HepG2 (cell line): ENCODE data around the gene MAPK11. TPM values are rescaled to one million over a fixed set of nuclear protein-coding genes. Genes with fewer than 3 reads are reported as not detected.

Experiments used
- ATAC-seq: fragments of 200-7000 bp; cut with Tn5 transposase; 3 replicates; pipeline ENCODE4 v1.9.1; 2020; ENCODE audit warnings: mild to moderate bottlenecking, moderate library complexity
- BruUV-seq: library from RNA; stranded (reverse); fragments of 400-500 nt; replicated peaks from 2 replicates; lab custom pipeline; 2021; lab: Mats Ljungman, UMichigan
- CTCF ChIA-PET: fragments of 300-600 bp; formaldehyde crosslinking; extraction: SDS; loops from one replicate; lab custom pipeline; 2021; ENCODE audit warnings: low total read pairs, inconsistent platforms, low intra/inter-chr PET ratio; lab: Yijun Ruan, JAX
- POLR2A ChIA-PET: fragments of 350-600 bp; sonication (Branson Sonifier 250); formaldehyde crosslinking; loops from one replicate; lab custom pipeline; 2020; ENCODE audit warnings: antibody characterized with exemption, inconsistent platforms; lab: Yijun Ruan, JAX
- DNase-seq: peaks from one replicate; pipeline ENCODE4 v3.0.0-alpha.2; 2015; ENCODE audit warnings: low spot score
- FAIRE-seq: peaks from 3 replicates; lab custom pipeline; 2011; peaks lifted over from hg19 to GRCh38; lab: Jason Lieb, UNC
- H2AFZ ChIP-seq: one replicate; pipeline ENCODE4 v1.6.1; 2011; ENCODE audit warnings: low read length, inconsistent platforms
- H3K27ac ChIP-seq: fragments of 300-600 bp; 3 replicates; pipeline ENCODE4 v1.8.0; 2011; ENCODE audit warnings: mixed run types, mild to moderate bottlenecking, mixed read lengths, low read length, inconsistent platforms; ENCODE audit not compliant: insufficient read depth; ENCODE audit errors: extremely low read length
- H3K27me3 ChIP-seq, 2 experiments: fragments of 200-600 bp in 1 of 2; 2 replicates in 1 of 2; 3 replicates in 1 of 2; pipeline versions ENCODE4 v1.6.0 to v1.8.0; 2011; ENCODE audit warnings: low read length in 2 of 2, mild to moderate bottlenecking in 2 of 2, moderate library complexity in 2 of 2, inconsistent platforms in 1 of 2; ENCODE audit not compliant: insufficient read depth in 2 of 2, control insufficient read depth in 1 of 2
- H3K36me3 ChIP-seq, 2 experiments: fragments of 200-600 bp in 1 of 2; replicated peaks in 1 of 2; 2 replicates in 1 of 2; 3 replicates in 1 of 2; pipeline versions ENCODE4 v1.5.1 to v1.8.0; 2011; ENCODE audit warnings: low read length in 2 of 2, inconsistent platforms in 1 of 2; ENCODE audit not compliant: insufficient read depth in 2 of 2, control insufficient read depth in 1 of 2
- H3K4me1 ChIP-seq: 2 replicates; pipeline ENCODE4 v1.5.1; 2012; ENCODE audit warnings: low read length, inconsistent platforms; ENCODE audit not compliant: insufficient read depth
- H3K4me2 ChIP-seq: 2 replicates; pipeline ENCODE4 v1.6.0; 2011; ENCODE audit warnings: low read depth, low read length, inconsistent platforms
- H3K4me3 ChIP-seq, 3 experiments: fragments of 200-600 bp in 1 of 3; sonication (generic), shearing (Covaris generic) in 1 of 3; replicated peaks in 1 of 3; 2 replicates each; pipeline ENCODE4 v1.5.1; 2011 to 2016; ENCODE audit warnings: low read length in 3 of 3, inconsistent platforms in 2 of 3, low read depth in 2 of 3, mild to moderate bottlenecking in 2 of 3, control low read depth in 1 of 3, mixed read lengths in 1 of 3; ENCODE audit not compliant: insufficient read depth in 1 of 3
- H3K79me2 ChIP-seq: one replicate; pipeline ENCODE4 v1.6.1; 2011; ENCODE audit warnings: low read length, inconsistent platforms; ENCODE audit not compliant: insufficient read depth
- H3K9ac ChIP-seq: 2 replicates; pipeline ENCODE4 v1.6.0; 2011; ENCODE audit warnings: mild to moderate bottlenecking, low read depth, low read length, inconsistent platforms; ENCODE audit not compliant: insufficient read depth
- H3K9me3 ChIP-seq: 2 replicates; pipeline ENCODE4 v1.5.1; 2012; ENCODE audit warnings: mild to moderate bottlenecking, low read length
- H4K20me1 ChIP-seq: 2 replicates; pipeline ENCODE4 v1.6.0; 2011; ENCODE audit warnings: inconsistent platforms, mild to moderate bottlenecking, low read length, moderate library complexity; ENCODE audit not compliant: insufficient read depth
- AKAP8 ChIP-seq: sonication (generic); formaldehyde crosslinking; IDR thresholded peaks from 2 replicates; pipeline ENCODE4 v1.5.1; 2020; ENCODE audit warnings: mild to moderate bottlenecking, missing genetic modification reagents
- GMEB2 ChIP-seq: IDR thresholded peaks from 2 replicates; pipeline ENCODE4 v1.6.1; 2016; ENCODE audit warnings: missing biosample characterization, missing genetic modification reagents, low read depth
- HNRNPK ChIP-seq: fragments of 200-400 bp; formaldehyde crosslinking; IDR thresholded peaks from 2 replicates; pipeline ENCODE4 v1.6.1; 2018; ENCODE audit warnings: low read length, low read depth, moderate library complexity, mild to moderate bottlenecking; ENCODE audit not compliant: poor library complexity, severe bottlenecking
- KMT2A ChIP-seq: sonication (generic); formaldehyde crosslinking; IDR thresholded peaks from 2 replicates; pipeline ENCODE4 v1.4.0; 2020; ENCODE audit warnings: missing genetic modification reagents
- PHF20 ChIP-seq: sonication (generic); formaldehyde crosslinking; IDR thresholded peaks from 2 replicates; pipeline ENCODE4 v1.5.0; 2020; ENCODE audit warnings: mild to moderate bottlenecking, missing genetic modification reagents
- RBFOX2 ChIP-seq: fragments of 200-400 bp; formaldehyde crosslinking; IDR thresholded peaks from 2 replicates; pipeline ENCODE4 v1.6.1; 2017; ENCODE audit warnings: low read depth, mild to moderate bottlenecking, low read length
- ZBTB25 ChIP-seq: IDR thresholded peaks from 2 replicates; pipeline ENCODE4 v1.6.1; 2018; ENCODE audit warnings: missing genetic modification reagents
- ZNF207 ChIP-seq: fragments of 450-650 bp; IDR thresholded peaks from 2 replicates; pipeline ENCODE4 v1.6.1; 2016; ENCODE audit warnings: antibody characterized with exemption, borderline replicate concordance
- ZNF460 ChIP-seq: sonication (generic); formaldehyde crosslinking; IDR thresholded peaks from 2 replicates; pipeline ENCODE4 v1.5.1; 2020; ENCODE audit warnings: missing genetic modification reagents, mild to moderate bottlenecking, borderline replicate concordance
- WGBS: methylation state at CpG from one replicate; pipeline ENCODE4 v1.1.6; 2017; ENCODE audit warnings: low lambda C conversion rate; 5-methylcytosine and 5-hydroxymethylcytosine counted together
- in situ Hi-C: cut with HindIII; loops from 2 replicates; pipeline ENCODE4 v1.10.0; 2017; ENCODE audit warnings: low pct_unique_long_range_greater_than_20kb; ENCODE audit not compliant: extremely low pct_ligation_motif_present
- intact Hi-C: fragments of 100-400 bp; cut with micrococcal nuclease; formaldehyde crosslinking; loops from one replicate; pipeline ENCODE4 v1.10.0; 2022; ENCODE audit not compliant: unreplicated experiment
- polyA plus RNA-seq, 8 experiments: library from polyadenylated mRNA; depleted of rRNA in 3 of 8; stranded (reverse) in 7 of 8; unstranded in 1 of 8; fragments of >200 nt; fragmentation: Illumina TruSeq in 4 of 8; extraction: Trizol in 4 of 8; gene quantifications; 2 replicates each; pipeline versions ENCODE4 v1.2.1 to v1.2.3, GENCODE V29; 2011 to 2016; ENCODE audit warnings: low read depth in 4 of 8, missing spikeins in 1 of 8, mixed read lengths in 1 of 8; ENCODE audit not compliant: insufficient read depth in 1 of 8
- total RNA-seq, 5 experiments: library from RNA; depleted of rRNA; stranded (reverse); fragments of >200 nt; fragmentation: Illumina TruSeq; extraction: Trizol; gene quantifications; 2 replicates each; pipeline ENCODE4 v1.2.3, GENCODE V29; 2016; ENCODE audit warnings: low read depth in 1 of 5

Gene MAPK11
- total and polyA plus RNA-seq, 2 of the 13 experiments (the other 11 are each of a cell fraction or from before 2014, with no cell fraction given): 0.15 to 0.17 TPM

GRCh38 chr22:50284479-50284878 is 14.3 kb upstream of the MAPK11 start:
- H3K79me2 ChIP-seq: no peaks in the 10 kb centered on the region
- no peaks in the 10 kb centered on the region for H3K4me1 ChIP-seq
- DNase-seq (no peak), ATAC-seq (no peak), FAIRE-seq (no peak)
- no TSS peak for BruUV-seq
- no peak overlapping the region for H3K27ac ChIP-seq
- H2AFZ ChIP-seq: no peak overlapping the region
- in situ Hi-C loops: no loop called here
- ChIA-PET CTCF (no interaction called here), POLR2A (no interaction called here)
- H3K9me3 ChIP-seq: no peaks in the 10 kb centered on the region
- no peak for TF ChIP-seq PHF20 (CRISPR knock-in tag)
- no peak for TF ChIP-seq AKAP8 (CRISPR knock-in tag)
- no peak for TF ChIP-seq ZNF460 (CRISPR knock-in tag)
- no peak for TF ChIP-seq ZBTB25 (CRISPR knock-in tag)
- TF ChIP-seq KMT2A: no peak
- no peak for TF ChIP-seq GMEB2 (CRISPR knock-in tag)
- H3K9ac ChIP-seq: no peak overlapping the region
- no peak overlapping the region for H3K4me3 ChIP-seq
- H3K36me3 ChIP-seq: peaks cover 35 to 51% of the 10 kb centered on the region in 2 experiments; a peak in 4 of 5 replicates
- H4K20me1 ChIP-seq: peaks cover 4% of the 10 kb centered on the region; the same call in 1 of the 2 replicates
- no peak overlapping the region for H3K4me2 ChIP-seq
- WGBS: 93% methylated on average over 3 of the region's 13 CpGs
- H3K27me3 ChIP-seq: no peaks in the 10 kb centered on the region
- intact Hi-C loops: no loop called here

GRCh38 chr22:50283821-50284220 is 13.6 kb upstream of the MAPK11 start:
- CTCF ChIA-PET: no interaction called here
- intact Hi-C loops: no loop called here
- Histone ChIP-seq H3K9me3 (no peaks in the 10 kb centered on the region), H3K4me3 (no peak overlapping the region), H4K20me1 (peaks cover 4% of the 10 kb centered on the region; the same call in 1 of the 2 replicates)
- TF ChIP-seq HNRNPK (peak; percentile 4), RBFOX2 (0 out of 2 replicates have a peak, but pooled peaks have one; percentile 12), ZNF207 (no peak)
- TF ChIP-seq, all 625 proteins: peak for 2
- in situ Hi-C loops: no loop called here
- no TSS peak for BruUV-seq
- no peak for FAIRE-seq
- Histone ChIP-seq H3K36me3 (peaks cover 34 to 50% of the 10 kb centered on the region in 2 experiments; a peak in 4 of 5 replicates), H3K27me3 (no peaks in the 10 kb centered on the region), H3K4me2 (no peak overlapping the region), H2AFZ (no peak overlapping the region), H3K79me2 (no peaks in the 10 kb centered on the region), H3K27ac (no peak overlapping the region), H3K9ac (no peak overlapping the region), H3K4me1 (no peaks in the 10 kb centered on the region)
- no peak for DNase-seq
- POLR2A ChIA-PET: no interaction called here
- no peak for ATAC-seq
- WGBS: 96% methylated on average over 15 of the region's 30 CpGs
